Heart left ventricle (tissue), 16 donors: ENCODE data around the gene ABR. TPM values are rescaled to one million over a fixed set of nuclear protein-coding genes. Genes with fewer than 3 reads are reported as not detected.

Experiments used
- ATAC-seq, 4 donors: fragments of 200-7000 bp; cut with Tn5 transposase; one replicate each; pipeline ENCODE4 v1.9.1; 2020 to 2022; ENCODE audit warnings: moderate library complexity in 4 of 4, mild to moderate bottlenecking in 3 of 4, moderate number of reproducible peaks in 1 of 4
- DNase-seq, 5 donors: peaks; one replicate each; pipeline ENCODE4 v3.0.0-alpha.2; 2020
- H3K27ac ChIP-seq, 12 donors: fragments of 200-600 bp; sonication (generic) in 4 of 12; one replicate each; pipeline versions ENCODE4 v1.5.0 to v1.8.0; 2016 to 2022; ENCODE audit warnings: mild to moderate bottlenecking in 2 of 12
- H3K27me3 ChIP-seq, 9 donors: fragments of 200-600 bp; sonication (generic) in 2 of 9; one replicate each; pipeline versions ENCODE4 v1.5.1 to v1.8.0; 2016 to 2022; ENCODE audit warnings: mild to moderate bottlenecking in 3 of 9
- H3K36me3 ChIP-seq, 9 donors: fragments of 200-600 bp; sonication (generic) in 2 of 9; one replicate each; pipeline versions ENCODE4 v1.5.0 to v1.8.0; 2018 to 2022; ENCODE audit warnings: mild to moderate bottlenecking in 2 of 9
- H3K4me1 ChIP-seq, 12 donors: fragments of 200-600 bp; sonication (generic) in 4 of 12; one replicate each; pipeline versions ENCODE4 v1.5.0 to v1.8.0; 2016 to 2022; ENCODE audit warnings: mild to moderate bottlenecking in 3 of 12
- H3K4me3 ChIP-seq, 12 donors: fragments of 200-600 bp; sonication (generic) in 4 of 12; one replicate each; pipeline versions ENCODE4 v1.5.0 to v1.8.0; 2017 to 2022; ENCODE audit warnings: mild to moderate bottlenecking in 9 of 12, moderate library complexity in 4 of 12
- H3K9me3 ChIP-seq, 12 donors: fragments of 200-600 bp; sonication (generic) in 4 of 12; one replicate each; pipeline versions ENCODE4 v1.5.0 to v1.8.0; 2016 to 2022; ENCODE audit warnings: mild to moderate bottlenecking in 1 of 12
- POLR2A ChIP-seq, 2 donors: fragments of 450-650 bp; IDR thresholded peaks; one replicate each; pipeline ENCODE4 v1.6.1; 2017; ENCODE audit warnings: antibody characterized with exemption in 2 of 2, mild to moderate bottlenecking in 2 of 2, moderate library complexity in 2 of 2
- WGBS, 4 donors: extraction: QIAGEN DNeasy Blood & Tissue Kit in 2 of 4; methylation state at CpG; one replicate each; pipeline versions ENCODE4 v1.1.5 to v1.1.7; 2013 to 2018; 5-methylcytosine and 5-hydroxymethylcytosine counted together
- intact Hi-C, 10 donors: fragments of 100-400 bp; cut with DNase I; formaldehyde crosslinking; loops; one replicate each; pipeline versions ENCODE4 v1.11.1 to v1.14.2; 2022
- polyA plus RNA-seq, 2 donors: library from polyadenylated mRNA; stranded (reverse); fragments of 200-250 nt; gene quantifications; one replicate each; pipeline ENCODE4 v1.2.3, GENCODE V29; 2013
- total RNA-seq, 9 donors: library from RNA; depleted of rRNA in 2 of 9; stranded (reverse); fragments of >200 nt in 2 of 9; fragmentation: NEBNext Ultra II Directional in 3 of 9; extraction: Animal tissue kit (Norgen Biotek cat#: 25700) in 3 of 9; gene quantifications; one replicate each; pipeline versions ENCODE4 v1.1.0 to v1.2.4, GENCODE V29; 2016 to 2023
- TF ChIP-seq, protein P1 (sequence below), 12 donors: fragments of 200-600 bp; sonication (generic) in 4 of 12; IDR thresholded peaks; one replicate each; pipeline versions ENCODE4 v1.5.0 to v1.8.0; 2018 to 2022; ENCODE audit warnings: antibody characterized with exemption in 12 of 12, mild to moderate bottlenecking in 5 of 12
- donor health status: ischemic (EF 13 %, LVEDD 7.1; RV severe dilation, severe dysfunction).
- donor health status: healthy with polysubstance abuse.
- donor health status: DM: no; HTN: yes; CAD: no.
- donor health status: DM: no; HTN: no; CAD: no.
- donor health status: ischemic (EF 25% LVEDD 6.9; RV normal size, moderate dysfunction).
- donor health status: ischemic (EF 25% LVEDD 5.7; RV mildly dilated, moderate dysfunction).
- donor health status: healthy.
- donor health status: DM: yes; HTN: yes; CAD: no.
- donor health status: ischemic (EF 35%, LVEDD 5.7; RV mildly dilated, moderate dysfunction).
- donor health status: nonischemic (EF 11% LVEDD 7.7; RV severe dilation, severe dysfunction).
- donor health status: DM: yes; HTN: yes; CAD: no.
- donor health status: PGD.
- donor health status: ischemic (EF 29% LVEDD 5.4; RV normal size, mild dysfunction).
- donor health status: nonischemic (EF 23%, LVEDD 6.1; RV moderate dilation, normal function).

Gene ABR
- total and polyA plus RNA-seq, 11 donors, result 64.5 to 171 (median 149) TPM

DNA sequence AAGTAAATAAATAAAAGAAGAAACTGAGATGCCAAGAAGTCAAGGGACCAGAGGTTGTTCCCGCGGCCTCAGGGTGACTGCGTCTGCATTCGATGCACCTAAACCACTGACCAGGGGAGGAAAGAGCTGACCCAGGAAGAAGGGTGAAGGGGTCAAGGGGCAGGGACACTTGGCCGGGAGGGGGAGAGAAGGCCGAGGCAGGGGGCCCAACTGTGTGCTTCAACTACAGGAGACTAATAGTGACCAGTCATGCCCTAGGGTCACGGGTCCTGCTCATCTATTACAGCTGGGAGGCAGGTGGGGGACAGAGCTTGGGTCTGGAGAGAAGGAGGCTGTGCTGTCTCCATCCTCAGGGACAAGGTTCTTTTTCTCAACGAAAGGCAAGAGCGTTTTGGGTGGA lies 138.0 kb downstream of the ABR start:
- Histone ChIP-seq H3K27me3 (no peaks in the 10 kb centered on the region), H3K4me1 (peaks cover 10 to 87% (median 51%) of the 10 kb centered on the region in 12 donors), H3K36me3 (peaks cover 0 to 29% (median 7%) of the 10 kb centered on the region in 9 donors), H3K9me3 (no peaks in the 10 kb centered on the region), H3K4me3 (no peak overlapping the region), H3K27ac (peak overlapping the region in 5 of 12 donors; percentile 14 to 88 (median 78))
- DNase-seq (peak in 2 of 5 donors; percentile 19 to 25), ATAC-seq (no peak)
- intact Hi-C loops, result loop anchor here in 4 of 10 donors (5.0 to 10.0 kb wide), 3 partner anchors 34 to 157 kb away; no protein-coding TSS in a partner anchor
- TF ChIP-seq, protein P1, sequence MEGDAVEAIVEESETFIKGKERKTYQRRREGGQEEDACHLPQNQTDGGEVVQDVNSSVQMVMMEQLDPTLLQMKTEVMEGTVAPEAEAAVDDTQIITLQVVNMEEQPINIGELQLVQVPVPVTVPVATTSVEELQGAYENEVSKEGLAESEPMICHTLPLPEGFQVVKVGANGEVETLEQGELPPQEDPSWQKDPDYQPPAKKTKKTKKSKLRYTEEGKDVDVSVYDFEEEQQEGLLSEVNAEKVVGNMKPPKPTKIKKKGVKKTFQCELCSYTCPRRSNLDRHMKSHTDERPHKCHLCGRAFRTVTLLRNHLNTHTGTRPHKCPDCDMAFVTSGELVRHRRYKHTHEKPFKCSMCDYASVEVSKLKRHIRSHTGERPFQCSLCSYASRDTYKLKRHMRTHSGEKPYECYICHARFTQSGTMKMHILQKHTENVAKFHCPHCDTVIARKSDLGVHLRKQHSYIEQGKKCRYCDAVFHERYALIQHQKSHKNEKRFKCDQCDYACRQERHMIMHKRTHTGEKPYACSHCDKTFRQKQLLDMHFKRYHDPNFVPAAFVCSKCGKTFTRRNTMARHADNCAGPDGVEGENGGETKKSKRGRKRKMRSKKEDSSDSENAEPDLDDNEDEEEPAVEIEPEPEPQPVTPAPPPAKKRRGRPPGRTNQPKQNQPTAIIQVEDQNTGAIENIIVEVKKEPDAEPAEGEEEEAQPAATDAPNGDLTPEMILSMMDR (IDR thresholded peaks at IDR 0.05), result no peak
- TF ChIP-seq POLR2A (IDR thresholded peaks at IDR 0.05), result no peak
- 90 to 95% (median 94%) methylated on average over 9 of the region's 9 CpGs for WGBS, 4 donors

DNA sequence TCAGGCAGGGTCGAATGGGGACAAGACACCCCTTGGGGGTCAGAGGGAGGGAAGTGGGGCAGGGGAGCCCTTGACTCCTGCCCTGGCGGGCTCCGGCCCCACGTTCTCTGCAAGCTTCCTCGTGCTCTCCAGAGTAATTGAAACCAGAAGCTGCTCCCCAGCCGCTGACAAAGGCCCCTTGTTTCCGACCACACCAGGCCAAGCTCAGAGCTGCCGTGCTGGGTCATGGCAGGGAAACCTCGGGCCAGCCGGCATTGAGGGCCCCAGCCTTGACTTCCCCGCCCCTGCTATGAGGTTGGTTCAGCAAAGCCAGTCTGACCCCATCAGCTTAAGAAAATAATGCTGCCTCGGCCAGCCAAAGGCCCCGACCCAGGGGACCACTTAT lies 139.6 kb downstream of the ABR start:
- Histone ChIP-seq H3K9me3 (no peaks in the 10 kb centered on the region), H3K36me3 (peaks cover 0 to 25% (median 7%) of the 10 kb centered on the region in 9 donors), H3K4me3 (peak overlapping the region in 9 of 12 donors; percentile 20 to 41 (median 27)), H3K27ac (peak overlapping the region; percentile 78 to 96 (median 86)), H3K27me3 (no peaks in the 10 kb centered on the region), H3K4me1 (peaks cover 10 to 84% (median 56%) of the 10 kb centered on the region in 12 donors)
- peak in 4 of 5 donors; percentile 49 to 65 (median 57) for DNase-seq
- intact Hi-C loops, result loop anchor here in 4 of 10 donors (5.0 to 10.0 kb wide), 3 partner anchors 33 to 155 kb away; no protein-coding TSS in a partner anchor
- peak in 2 of 4 donors; percentile 25 to 26 for ATAC-seq
- WGBS, 4 donors, result 40 to 62% (median 51%) methylated on average over 8 to 13 of the region's 13 CpGs
- TF ChIP-seq, protein P1 (IDR thresholded peaks at IDR 0.05), result no peak
- TF ChIP-seq POLR2A (IDR thresholded peaks at IDR 0.05), result no peak

DNA sequence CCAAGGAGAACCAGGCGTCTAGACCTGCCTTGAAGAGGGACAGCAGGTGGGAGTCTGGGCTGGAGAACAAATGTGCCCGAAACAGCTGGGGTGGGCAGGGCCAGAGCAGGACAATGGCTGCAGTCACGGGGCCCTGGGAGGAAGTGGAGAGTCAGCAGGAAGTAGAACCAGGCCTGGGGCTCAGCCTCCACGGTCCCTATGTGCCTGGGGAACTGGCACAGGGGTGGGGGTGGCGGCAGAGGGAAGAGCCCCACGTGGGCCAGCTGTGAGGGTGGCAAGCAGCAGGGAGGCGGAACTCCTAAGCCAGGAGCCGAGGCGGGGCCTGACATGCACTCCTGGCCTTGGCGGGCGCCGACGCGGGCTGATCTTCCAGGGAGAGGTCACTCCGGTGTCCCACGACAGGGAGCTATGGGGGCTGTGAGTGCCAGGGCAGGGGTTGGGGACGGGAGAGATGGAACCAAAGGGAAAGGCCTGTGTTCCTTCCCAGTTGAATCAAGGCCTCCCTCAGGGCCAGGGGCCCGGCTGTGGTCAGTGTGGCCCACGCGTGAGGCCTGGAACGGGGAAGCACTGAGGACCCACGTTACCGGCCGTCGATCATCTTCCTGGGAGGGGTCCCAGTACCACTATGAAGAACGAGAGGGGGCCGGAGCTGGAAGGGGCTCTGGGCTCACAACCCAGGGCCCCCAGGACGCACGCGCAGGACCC lies 140.1 kb downstream of the ABR start:
- H3K36me3 ChIP-seq, result peaks cover 0 to 24% (median 3%) of the 10 kb centered on the region in 9 donors
- peak overlapping the region; percentile 78 to 96 (median 86) for H3K27ac ChIP-seq
- peaks cover 7 to 79% (median 51%) of the 10 kb centered on the region in 12 donors for H3K4me1 ChIP-seq
- WGBS, 4 donors, result 34 to 55% (median 37%) methylated on average over 27 to 30 of the region's 30 CpGs
- H3K4me3 ChIP-seq, result peak overlapping the region in 9 of 12 donors; percentile 20 to 41 (median 27)
- intact Hi-C loops, result loop anchor here in 4 of 10 donors (5.0 to 10.0 kb wide), 3 partner anchors 32 to 155 kb away; no protein-coding TSS in a partner anchor
- ATAC-seq, result peak; percentile 51 to 78 (median 72)
- peak; percentile 83 to 92 (median 90) for DNase-seq
- no peaks in the 10 kb centered on the region for H3K27me3 ChIP-seq
- TF ChIP-seq POLR2A (IDR thresholded peaks at IDR 0.05), result peak in 1 of 2 donors; percentile 15
- TF ChIP-seq, protein P1 (IDR thresholded peaks at IDR 0.05), result peak in 1 of 12 donors; percentile 8
- no peaks in the 10 kb centered on the region for H3K9me3 ChIP-seq

DNA sequence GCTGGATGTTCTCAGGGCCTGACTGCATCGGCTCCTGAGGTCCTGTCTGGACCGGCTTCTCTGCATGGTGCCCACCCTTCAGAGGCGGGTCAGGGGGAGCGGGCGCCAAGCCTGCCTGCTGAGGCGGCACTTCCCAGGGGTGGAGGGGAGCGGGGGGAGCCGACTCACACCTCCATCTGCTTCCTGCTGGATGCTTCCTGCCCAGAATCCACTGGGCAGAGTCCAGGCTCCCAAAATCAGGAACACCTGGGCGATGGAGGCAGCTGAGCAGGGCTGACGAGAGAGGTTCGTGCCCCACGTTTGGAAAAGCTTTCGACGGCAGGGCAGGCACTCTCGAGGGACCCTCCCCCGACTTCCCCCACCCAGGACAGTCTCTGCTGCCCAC lies 140.7 kb downstream of the ABR start:
- Histone ChIP-seq H3K9me3 (no peaks in the 10 kb centered on the region), H3K36me3 (peaks cover 0 to 29% (median 3%) of the 10 kb centered on the region in 9 donors), H3K27ac (peak overlapping the region; percentile 78 to 96 (median 86)), H3K4me3 (peak overlapping the region in 8 of 12 donors; percentile 17 to 41 (median 28)), H3K27me3 (no peaks in the 10 kb centered on the region), H3K4me1 (peaks cover 5 to 74% (median 46%) of the 10 kb centered on the region in 12 donors)
- DNase-seq, result no peak
- no peak for ATAC-seq
- TF ChIP-seq POLR2A (IDR thresholded peaks at IDR 0.05), result no peak
- TF ChIP-seq, protein P1 (IDR thresholded peaks at IDR 0.05), result no peak
- intact Hi-C loops, result no loop called here
- WGBS, 4 donors, result 58 to 64% (median 60%) methylated on average over 8 to 16 of the region's 16 CpGs
